Ramos (cell line): Measurements from ENCODE around the gene CASZ1.

Source experiments
- in situ Hi-C: fragments of 300-500 bp; cut with MboI; formaldehyde crosslinking; loops from one replicate; pipeline ENCODE4 v1.14.3; 2022; ENCODE audit warnings: low sequenced_read_pairs; ENCODE audit not compliant: unreplicated experiment

CASZ1 gene

DNA sequence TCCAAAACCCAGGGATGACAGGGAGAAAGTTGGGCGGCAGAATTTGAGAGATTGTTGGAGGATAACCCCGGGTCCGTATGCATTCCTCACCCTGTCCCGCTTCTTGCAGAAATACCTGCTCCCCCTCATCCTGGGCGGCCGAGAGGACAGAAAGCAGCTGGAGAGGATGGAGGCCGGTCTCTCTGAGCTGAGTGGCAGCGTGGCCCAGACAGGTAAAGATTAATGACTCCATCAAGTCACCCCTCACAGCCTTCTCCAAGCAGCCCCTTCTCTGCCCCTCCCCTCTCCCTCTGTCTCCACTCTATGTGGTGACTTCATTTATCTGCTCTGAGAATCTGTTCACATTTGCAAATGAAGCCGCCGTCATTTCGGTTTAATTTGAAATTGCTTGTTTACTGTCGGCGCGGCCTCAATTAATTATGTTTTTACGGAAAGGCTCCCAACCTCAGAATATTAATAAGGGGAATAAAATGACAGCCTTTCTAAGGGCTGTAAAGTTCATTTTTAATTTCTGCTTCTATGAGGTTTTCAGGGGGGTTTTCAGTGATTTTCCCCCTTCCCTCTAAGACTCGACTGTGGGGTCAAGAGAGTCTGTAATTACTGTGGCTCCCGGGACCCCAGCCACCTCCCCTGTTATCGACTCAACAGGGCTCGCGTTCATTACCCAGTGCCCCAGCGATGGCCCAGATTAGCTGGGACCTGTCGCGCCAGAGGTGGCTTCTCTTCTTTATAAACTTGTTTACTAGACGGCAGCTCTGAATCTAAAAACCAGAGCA is 173.3 kb downstream of the CASZ1 start:
- in situ Hi-C loops, result no loop called here

DNA sequence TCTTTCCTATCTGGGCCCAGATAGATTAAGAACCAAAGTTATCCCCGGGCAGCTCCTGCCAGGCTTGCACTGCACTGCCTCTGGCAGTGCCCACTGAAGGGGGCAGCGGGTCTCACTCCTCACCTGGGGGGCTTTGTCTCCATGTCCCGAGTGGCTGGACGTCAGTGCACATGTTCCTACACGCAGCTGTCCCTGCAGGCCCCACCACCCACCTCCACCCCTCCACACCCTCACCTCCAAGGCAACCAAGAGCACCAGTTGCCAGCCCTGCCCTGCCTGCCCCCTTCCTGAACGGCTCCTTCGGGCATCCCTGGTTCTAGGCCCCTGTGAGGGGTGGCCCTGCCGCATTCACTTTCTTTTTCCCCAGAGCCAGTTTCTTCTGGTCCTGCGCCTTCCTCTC is 174.5 kb downstream of the CASZ1 start:
- in situ Hi-C loops, result no loop called here

- in situ Hi-C loops, result no loop called here
Observed at GRCh38 chr1:10620776-10621175, 175.7 kb downstream of the CASZ1 start.

GRCh38 chr1:10617931-10618885 is 178.2 kb downstream of the CASZ1 start:
- in situ Hi-C loops, result no loop called here

GRCh38 chr1:10617318-10617717 is 179.1 kb downstream of the CASZ1 start:
- in situ Hi-C loops, result no loop called here

DNA sequence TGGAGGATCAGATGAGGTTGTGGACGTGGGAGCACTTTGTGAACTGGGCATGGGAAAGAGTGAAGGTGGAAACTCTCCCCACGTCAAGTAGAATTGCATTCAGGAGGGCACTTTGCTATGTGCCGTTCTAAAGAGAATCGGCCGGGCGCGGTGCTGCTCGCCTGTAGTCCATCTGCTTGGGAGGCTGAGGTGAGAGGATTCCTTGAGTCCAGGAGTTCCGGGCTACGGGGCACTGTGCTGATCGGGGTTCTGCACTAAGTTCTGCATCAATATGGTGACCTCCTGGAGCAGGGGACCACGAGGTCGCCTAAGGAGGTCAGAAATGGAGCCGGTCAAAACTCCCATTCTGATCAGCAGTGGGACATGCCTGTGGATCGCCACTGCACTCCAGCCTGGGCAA is 179.8 kb downstream of the CASZ1 start:
- in situ Hi-C loops, result no loop called here

DNA sequence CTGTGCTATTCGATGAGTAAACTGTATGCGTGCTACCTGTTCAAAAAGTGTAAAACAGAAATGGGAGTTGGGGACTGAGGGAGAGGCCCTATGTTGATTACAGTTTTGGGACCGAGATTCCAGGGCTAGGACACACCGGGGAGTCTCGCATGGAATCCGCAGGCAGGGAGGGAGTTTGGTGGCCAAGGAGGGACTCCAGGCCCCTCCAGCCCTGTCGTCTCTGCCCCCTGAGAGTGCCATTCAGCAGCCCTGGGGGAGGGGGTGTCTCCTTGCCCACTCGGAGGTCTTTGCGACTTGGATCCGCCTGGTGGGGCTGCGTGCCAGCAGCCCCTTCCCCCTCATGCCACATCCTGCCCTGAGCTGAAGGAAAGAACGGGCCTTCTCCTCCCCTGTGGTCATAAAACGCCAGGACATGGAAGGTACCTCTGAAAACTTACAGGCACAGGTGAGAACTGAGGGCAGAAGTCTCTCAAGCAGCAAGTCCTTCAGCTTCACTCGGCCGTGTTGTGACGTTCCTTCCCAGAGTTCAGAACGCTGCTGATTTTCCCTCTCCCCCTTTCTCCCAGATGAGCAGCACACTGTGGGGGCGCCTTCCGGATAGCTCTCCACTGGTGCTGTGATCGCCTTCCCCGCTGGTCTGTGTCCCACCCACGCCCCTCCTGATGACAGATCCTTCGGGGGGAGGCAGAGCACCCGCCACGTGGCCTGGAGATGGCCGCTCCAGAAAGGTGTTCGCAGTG is 180.3 kb downstream of the CASZ1 start:
- in situ Hi-C loops, result no loop called here

DNA sequence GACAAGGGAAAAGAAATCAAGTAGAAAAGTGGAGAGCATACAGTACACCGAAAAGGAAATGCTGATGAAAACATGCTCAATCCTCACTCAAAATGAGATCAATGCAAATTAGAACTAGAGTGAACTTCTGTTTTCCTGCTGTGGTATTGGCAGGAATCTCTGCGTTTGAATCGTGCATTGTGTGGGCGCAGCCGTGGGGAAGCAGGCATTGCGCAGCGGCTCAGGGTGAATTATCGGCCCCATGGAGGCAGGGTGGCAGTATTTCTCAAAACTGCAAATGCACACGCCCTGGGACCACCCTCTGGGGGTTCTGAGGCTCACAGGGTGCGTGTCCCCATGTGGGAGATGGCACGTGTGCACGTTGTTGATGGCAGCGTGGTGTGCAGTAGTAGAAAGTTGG is 181.1 kb downstream of the CASZ1 start:
- in situ Hi-C loops, result no loop called here

- in situ Hi-C loops, result no loop called here
Observed at GRCh38 chr1:10614377-10615225, 181.8 kb downstream of the CASZ1 start.

DNA sequence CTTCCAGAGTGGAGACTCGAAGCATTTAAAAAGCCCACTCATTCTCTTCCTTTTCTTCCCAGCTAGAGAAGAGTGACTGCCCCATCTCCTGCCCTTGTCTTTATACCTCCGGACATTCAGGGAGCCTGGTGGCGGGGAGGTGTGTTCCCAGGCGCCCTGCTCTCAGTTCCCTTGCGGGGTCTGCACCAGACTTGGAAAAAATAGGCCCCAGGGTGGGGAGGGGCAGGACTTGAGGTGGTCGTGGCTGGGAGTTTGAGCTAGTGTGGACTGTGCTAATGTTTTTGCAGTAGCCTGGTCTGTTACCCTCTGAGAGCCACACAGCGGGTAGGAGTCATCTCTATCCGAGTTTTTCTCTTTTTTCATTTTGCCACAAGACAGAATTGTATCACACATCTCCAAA is 182.6 kb downstream of the CASZ1 start:
- in situ Hi-C loops, result no loop called here

GRCh38 chr1:10613340-10613739 is 183.1 kb downstream of the CASZ1 start:
- in situ Hi-C loops, result no loop called here

DNA sequence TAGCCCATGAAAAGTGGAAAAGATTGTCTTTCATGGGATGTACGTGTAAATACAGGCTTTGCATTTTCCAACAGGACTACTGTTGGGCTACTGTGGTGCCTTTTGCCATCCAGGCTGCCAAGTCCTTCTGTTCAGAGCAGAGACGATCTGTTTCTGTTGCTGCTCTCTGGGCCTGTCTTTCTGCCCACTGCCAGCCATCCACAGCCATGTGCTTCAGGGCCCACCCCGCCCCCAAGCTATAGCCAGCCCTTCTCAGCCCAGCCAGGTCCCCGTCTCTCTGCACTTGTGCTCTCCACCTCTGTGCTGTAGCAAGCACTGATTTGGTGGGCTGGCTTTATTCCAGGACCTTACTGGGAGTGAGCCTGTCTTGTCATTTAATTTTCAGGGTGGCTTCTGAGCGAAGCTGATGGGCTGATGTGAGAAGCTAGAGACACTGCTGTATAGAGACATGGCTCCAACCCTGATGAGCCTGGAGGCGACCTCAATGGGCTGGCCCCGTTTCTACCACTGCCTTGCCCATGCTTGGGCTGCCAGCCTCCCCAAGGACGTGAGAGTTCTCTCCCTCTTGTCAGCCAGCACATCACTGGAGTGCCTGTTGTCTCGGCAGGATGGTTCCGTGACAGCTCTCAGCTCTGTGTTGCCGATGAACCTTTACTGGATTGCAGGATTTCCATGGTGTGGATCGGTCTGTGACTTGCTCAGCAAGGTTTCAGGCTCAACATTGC is 183.8 kb downstream of the CASZ1 start:
- in situ Hi-C loops, result no loop called here

DNA sequence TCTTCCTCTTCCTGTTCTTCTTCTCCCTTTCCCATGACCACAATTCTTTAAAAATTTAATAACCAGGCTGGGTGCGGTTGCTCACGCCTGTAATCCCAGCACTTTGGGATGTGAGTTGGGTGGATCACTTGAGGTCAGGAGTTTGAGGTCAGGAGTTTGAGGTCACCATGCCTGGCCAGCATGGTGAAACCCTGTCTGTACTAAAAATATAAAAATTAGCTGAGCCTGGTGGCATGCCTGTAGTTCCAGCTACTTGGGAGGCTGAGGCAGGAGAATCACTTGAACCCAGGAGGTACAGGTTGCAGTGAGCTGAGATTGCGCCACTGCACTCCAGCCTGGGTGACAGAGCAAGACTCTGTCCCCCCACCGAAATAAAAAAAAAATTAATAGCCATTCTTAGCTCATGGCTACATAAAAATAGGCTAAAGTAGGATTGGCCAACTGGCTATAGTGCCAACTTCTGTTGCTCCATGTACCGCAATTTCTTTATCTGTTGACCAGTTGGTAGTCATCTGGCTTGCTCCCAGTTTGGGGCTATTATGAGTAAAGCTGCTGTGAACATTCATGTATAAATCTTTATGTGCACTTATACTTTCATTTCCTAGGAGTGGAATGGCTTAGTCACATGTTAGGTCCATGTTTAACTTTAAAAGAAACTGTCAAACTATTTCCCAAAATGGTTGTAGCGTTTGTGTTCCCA is 185.4 kb downstream of the CASZ1 start:
- in situ Hi-C loops, result no loop called here

- in situ Hi-C loops, result no loop called here
Observed at GRCh38 chr1:10608690-10609089, 187.8 kb downstream of the CASZ1 start.

GRCh38 chr1:10607228-10607627 is 189.2 kb downstream of the CASZ1 start:
- in situ Hi-C loops, result no loop called here

DNA sequence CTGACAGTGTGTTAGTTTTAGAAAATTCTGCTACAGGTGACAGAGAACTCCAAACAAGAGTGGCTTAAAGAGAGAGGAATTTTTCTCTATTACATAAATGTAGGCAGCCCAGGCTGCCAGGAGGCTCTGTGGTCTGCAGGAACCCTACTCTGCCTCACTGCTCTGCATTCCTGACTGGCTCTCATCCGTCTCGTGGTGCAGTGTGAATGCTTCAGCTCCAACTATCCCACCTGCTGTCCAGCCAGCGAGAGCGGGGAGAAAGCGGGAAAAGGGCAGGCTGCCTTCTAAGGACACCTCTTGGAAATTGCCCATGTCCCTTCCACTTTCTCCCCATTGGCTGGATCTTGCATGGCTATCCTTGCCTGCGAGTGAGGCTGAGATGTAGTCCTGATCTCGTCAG is 190.4 kb downstream of the CASZ1 start:
- in situ Hi-C loops, result no loop called here

DNA sequence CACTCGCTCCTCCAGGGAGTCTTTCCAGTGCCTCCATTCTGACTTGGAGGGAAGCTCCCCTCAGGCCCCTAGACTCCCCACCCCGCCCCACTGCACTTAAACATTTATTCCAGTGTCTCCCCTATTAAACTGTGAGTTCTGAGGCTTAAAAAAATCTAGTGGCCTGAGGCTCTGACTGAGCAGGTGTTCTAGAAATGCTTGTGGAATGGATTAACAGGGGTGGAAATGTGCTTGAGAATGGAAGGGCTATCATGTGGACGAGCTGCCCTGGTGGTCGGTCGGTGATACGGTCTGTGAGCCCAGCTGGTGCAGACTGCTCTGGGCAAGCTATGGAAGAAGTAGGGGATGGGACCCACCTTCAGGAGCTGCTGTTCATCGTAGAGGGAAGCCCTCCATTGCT is 191.5 kb downstream of the CASZ1 start:
- in situ Hi-C loops, result no loop called here

DNA sequence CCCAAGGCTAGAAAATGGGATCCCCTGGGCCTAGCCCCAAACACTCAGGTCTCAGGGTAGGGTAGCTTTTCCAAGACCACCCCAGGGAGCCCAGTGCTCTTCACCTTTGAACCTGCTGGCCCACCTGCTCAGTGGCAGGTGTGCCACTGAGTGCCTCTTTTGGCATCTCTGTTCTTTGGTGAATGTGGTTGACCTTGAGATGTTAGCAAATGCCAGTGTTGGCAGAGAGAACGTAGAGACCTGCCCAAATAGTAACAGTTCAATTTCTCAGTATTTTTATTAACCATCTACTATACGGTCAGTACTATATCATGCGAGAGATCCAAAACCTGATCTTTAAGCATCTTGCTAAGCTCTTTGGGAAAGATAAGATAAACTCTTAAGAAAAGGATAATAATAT is 193.5 kb downstream of the CASZ1 start:
- in situ Hi-C loops, result no loop called here
